Karpas-422 (cell line): ENCODE data around the gene DCAKD. TPM values are rescaled to one million over a fixed set of nuclear protein-coding genes. Genes with fewer than 3 reads are reported as not detected.
"Not testable (repeated sequence)": the region's sequence is repeated elsewhere in the genome, so short reads cannot be mapped to it uniquely, and the experiment has no call there.

ENCODE experiments used
- DNase-seq: peaks from one replicate; pipeline ENCODE4 v3.0.0-alpha.2; 2015
- H2AFZ ChIP-seq: fragments of 200-600 bp; sonication (generic); 2 replicates; pipeline ENCODE4 v1.6.1; 2014; ENCODE audit warnings: antibody characterized with exemption, low read length, mixed read lengths
- H3K27ac ChIP-seq: fragments of 200-600 bp; sonication (generic); 2 replicates; pipeline ENCODE4 v1.5.1; 2014; ENCODE audit warnings: mild to moderate bottlenecking, low read length, moderate library complexity
- H3K27me3 ChIP-seq: fragments of 200-600 bp; sonication (generic); 2 replicates; pipeline ENCODE4 v1.6.1; 2014; ENCODE audit warnings: low read length, mixed read lengths
- H3K36me3 ChIP-seq: fragments of 200-600 bp; sonication (generic); 2 replicates; pipeline ENCODE4 v1.6.1; 2014; ENCODE audit warnings: low read length, mixed read lengths; ENCODE audit not compliant: insufficient read depth
- H3K4me1 ChIP-seq: fragments of 200-600 bp; sonication (generic); 2 replicates; pipeline ENCODE4 v1.6.1; 2014; ENCODE audit warnings: mild to moderate bottlenecking, low read length, mixed read lengths
- H3K4me2 ChIP-seq: fragments of 200-600 bp; sonication (generic); 2 replicates; pipeline ENCODE4 v1.6.1; 2014; ENCODE audit warnings: low read length, low read depth, mild to moderate bottlenecking; ENCODE audit not compliant: poor library complexity, severe bottlenecking
- H3K4me3 ChIP-seq: fragments of 200-600 bp; sonication (generic); 2 replicates; pipeline ENCODE4 v1.5.1; 2014; ENCODE audit warnings: mild to moderate bottlenecking, antibody characterized with exemption, low read length, mixed read lengths
- H3K79me2 ChIP-seq: fragments of 200-600 bp; sonication (generic); 2 replicates; pipeline ENCODE4 v1.6.1; 2014; ENCODE audit warnings: mild to moderate bottlenecking, low read length, mixed read lengths
- H3K9ac ChIP-seq: fragments of 200-600 bp; sonication (generic); 2 replicates; pipeline ENCODE4 v1.6.0; 2014; ENCODE audit warnings: low read length
- H3K9me2 ChIP-seq: fragments of 200-600 bp; sonication (generic), shearing (Covaris generic); replicated peaks from 2 replicates; pipeline ENCODE4 v1.6.0; 2014; ENCODE audit warnings: mild to moderate bottlenecking, low read length, moderate library complexity; ENCODE audit not compliant: insufficient read depth
- H3K9me3 ChIP-seq: fragments of 300-700, 200-600 bp; sonication (generic); 2 replicates; pipeline ENCODE4 v1.6.1; 2014; ENCODE audit warnings: low read length, mixed read lengths
- H4K20me1 ChIP-seq: fragments of 200-600 bp; sonication (generic); 2 replicates; pipeline ENCODE4 v1.6.1; 2014; ENCODE audit warnings: mild to moderate bottlenecking, antibody characterized with exemption, low read length, low read depth; ENCODE audit not compliant: insufficient read depth
- total RNA-seq: library from RNA; depleted of rRNA; stranded (reverse); fragments of >200 nt; shearing (Covaris generic); gene quantifications from 2 replicates; pipeline ENCODE4 v1.2.3, GENCODE V29; 2014; ENCODE audit warnings: low replicate concordance

DCAKD gene
- total RNA-seq, 1 experiment from 2014 or later: 29.4 TPM

DNA sequence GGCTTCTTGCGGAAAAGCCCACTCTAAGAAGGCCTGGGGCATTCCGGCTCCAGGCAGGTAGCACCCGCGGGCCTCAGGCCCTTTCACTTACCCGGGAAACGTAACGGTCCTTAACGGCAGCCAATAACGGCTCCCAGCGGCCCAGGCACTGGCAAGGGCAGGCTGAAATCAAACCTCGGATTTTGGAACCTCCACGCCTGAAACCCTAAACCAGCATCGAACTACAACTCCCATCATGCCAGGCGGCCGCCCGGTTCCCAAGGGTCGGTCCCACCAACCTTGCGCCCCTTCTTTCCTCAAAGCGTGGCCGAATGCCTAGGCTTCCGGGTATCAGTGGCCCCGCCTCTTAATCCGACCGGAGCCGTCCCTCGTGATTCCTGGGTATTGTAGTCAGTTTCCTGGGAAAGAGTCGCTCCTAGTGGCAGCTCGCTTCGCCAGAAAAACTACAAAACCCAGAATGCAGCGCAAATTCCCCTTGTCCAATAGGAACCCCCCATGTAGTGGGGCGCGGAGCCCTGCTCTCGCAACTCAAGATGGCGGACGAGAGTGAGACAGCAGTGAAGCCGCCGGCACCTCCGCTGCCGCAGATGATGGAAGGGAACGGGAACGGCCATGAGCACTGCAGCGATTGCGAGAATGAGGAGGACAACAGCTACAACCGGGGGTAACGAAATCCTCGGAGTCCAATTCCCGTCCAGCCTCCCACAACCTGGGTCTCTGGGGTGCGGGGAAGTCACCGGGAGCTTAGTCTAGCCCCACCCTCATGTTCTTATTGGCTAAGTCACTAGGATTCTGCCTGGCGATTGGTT is 9.6 kb upstream of the DCAKD start, which contains the start of gene NMT1:
Gene NMT1, plus strand, starts transcription at position 521 of the 809 bp plus-strand sequence. Its CDS starts 13 bp downstream, at position 534.
- Histone ChIP-seq H3K79me2 (peaks cover 70% of the 10 kb centered on the region), H3K4me2 (peak within 1 kb of the TSS; percentile 92), H3K4me3 (peak within 1 kb of the TSS; percentile 93), H2AFZ (peak within 1 kb of the TSS; percentile 88), H3K9ac (peak within 1 kb of the TSS; percentile 92), H3K36me3 (no peaks in the 10 kb centered on the region), H3K27me3 (no peaks in the 10 kb centered on the region), H3K4me1 (peaks cover 26% of the 10 kb centered on the region), H3K9me3 (no peaks in the 10 kb centered on the region), H4K20me1 (no peaks in the 10 kb centered on the region), H3K27ac (peak within 1 kb of the TSS; percentile 75), H3K9me2 (no peaks in the 10 kb centered on the region)
- peak; percentile 100 for DNase-seq

DNA sequence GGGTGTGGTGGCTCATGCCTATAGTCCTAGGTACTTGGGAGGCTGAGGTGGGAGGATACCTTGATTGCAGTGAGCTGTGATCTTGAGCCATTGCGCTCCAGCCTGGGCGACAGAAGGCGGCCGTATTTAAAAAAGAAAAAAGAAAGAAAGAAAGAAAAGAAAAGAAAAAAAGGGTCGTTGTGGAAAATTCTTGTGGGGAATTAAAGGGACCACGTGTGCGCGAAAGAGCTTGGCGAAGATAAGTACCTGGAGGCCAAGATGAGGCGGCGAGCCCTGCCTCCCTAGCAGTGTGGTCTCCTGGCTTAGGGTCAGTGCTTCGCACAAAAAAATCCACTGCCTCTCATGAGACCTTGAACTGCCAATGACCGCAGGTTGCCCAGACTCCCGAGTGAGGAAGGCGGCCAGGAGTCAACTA is 9.0 kb upstream of the DCAKD start:
- Histone ChIP-seq H3K4me1 (peaks cover 26% of the 10 kb centered on the region), H3K9me3 (no peaks in the 10 kb centered on the region), H3K9ac (peak overlapping the region; percentile 92), H4K20me1 (no peaks in the 10 kb centered on the region), H2AFZ (peak overlapping the region; percentile 88), H3K9me2 (no peaks in the 10 kb centered on the region), H3K4me2 (peak overlapping the region; percentile 75), H3K27ac (peak overlapping the region; percentile 60; the same call in 1 of the 2 replicates), H3K4me3 (peak overlapping the region; percentile 93), H3K79me2 (peaks cover 64% of the 10 kb centered on the region), H3K36me3 (no peaks in the 10 kb centered on the region), H3K27me3 (no peaks in the 10 kb centered on the region)
- peak; percentile 61 for DNase-seq

DNA sequence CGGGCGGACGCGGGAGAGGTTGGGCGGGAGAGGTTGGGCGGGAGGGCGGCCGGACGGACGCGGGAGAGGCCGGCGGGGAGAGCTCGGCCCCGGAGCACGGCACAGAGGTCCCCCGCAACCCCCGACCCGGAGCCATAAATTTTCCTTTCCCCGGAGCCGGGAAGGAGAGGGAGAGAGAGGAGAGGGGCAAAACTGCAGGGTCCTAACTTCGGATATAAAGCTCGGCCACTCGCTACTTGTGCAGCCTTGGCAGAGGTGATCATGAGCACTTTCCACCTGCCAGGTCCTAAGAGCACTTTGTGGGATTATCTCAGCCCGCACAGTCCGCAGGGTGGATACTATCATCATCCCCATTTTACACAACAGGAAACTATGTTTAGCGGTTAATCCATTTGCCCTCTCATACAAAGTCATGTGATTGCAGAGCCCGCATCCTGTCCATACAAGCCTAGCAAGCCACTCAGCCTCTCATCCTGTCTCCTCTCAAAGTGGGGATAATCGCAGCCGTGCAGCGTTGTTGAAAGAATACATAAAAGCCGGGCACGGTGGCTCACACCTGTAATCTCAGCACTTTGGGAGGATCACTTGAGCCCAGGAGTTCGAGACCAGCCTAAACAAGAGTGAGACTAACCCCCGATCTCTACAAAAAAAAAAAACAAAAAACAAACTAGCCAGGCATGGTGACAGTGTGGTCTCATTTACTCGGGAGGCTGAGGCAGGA is 780 bp upstream of the DCAKD start:
- peak; percentile 58 for DNase-seq
- no peak overlapping the region for H2AFZ ChIP-seq
- peak overlapping the region; percentile 81 for H3K9ac ChIP-seq

DNA sequence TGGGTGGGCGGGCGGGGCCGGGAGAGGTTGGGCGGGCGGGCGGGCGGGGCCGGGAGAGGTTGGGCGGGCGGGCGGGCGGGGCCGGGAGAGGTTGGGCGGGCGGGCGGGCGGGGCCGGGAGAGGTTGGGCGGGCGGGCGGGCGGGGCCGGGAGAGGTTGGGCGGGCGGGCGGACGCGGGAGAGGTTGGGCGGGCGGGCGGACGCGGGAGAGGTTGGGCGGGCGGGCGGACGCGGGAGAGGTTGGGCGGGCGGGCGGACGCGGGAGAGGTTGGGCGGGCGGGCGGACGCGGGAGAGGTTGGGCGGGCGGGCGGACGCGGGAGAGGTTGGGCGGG is 254 bp upstream of the DCAKD start:
- H3K27ac ChIP-seq, H3K36me3 ChIP-seq, DNase-seq, H3K9me3 ChIP-seq, H3K27me3 ChIP-seq, H4K20me1 ChIP-seq, H3K9me2 ChIP-seq, H3K4me2 ChIP-seq, H2AFZ ChIP-seq: not testable (repeated sequence)
- Histone ChIP-seq H3K9ac (peak overlapping the region; percentile 81; the same call in 1 of the 2 replicates), H3K79me2 (peaks cover 26% of the 10 kb centered on the region), H3K4me1 (peaks cover 16% of the 10 kb centered on the region), H3K4me3 (peak overlapping the region; percentile 77; the same call in 1 of the 2 replicates)

More for the DNA sequence above, 780 bp upstream of the DCAKD start:
- H3K27ac ChIP-seq: peak overlapping the region; percentile 58
- H3K36me3 ChIP-seq: no peaks in the 10 kb centered on the region
- H3K4me1 ChIP-seq: peaks cover 16% of the 10 kb centered on the region
- no peaks in the 10 kb centered on the region for H4K20me1 ChIP-seq
- peak overlapping the region; percentile 77 for H3K4me3 ChIP-seq
- no peaks in the 10 kb centered on the region for H3K9me3 ChIP-seq
- peaks cover 26% of the 10 kb centered on the region for H3K79me2 ChIP-seq
- H3K27me3 ChIP-seq: no peaks in the 10 kb centered on the region
- no peaks in the 10 kb centered on the region for H3K9me2 ChIP-seq
- peak overlapping the region; percentile 67 for H3K4me2 ChIP-seq

DNA sequence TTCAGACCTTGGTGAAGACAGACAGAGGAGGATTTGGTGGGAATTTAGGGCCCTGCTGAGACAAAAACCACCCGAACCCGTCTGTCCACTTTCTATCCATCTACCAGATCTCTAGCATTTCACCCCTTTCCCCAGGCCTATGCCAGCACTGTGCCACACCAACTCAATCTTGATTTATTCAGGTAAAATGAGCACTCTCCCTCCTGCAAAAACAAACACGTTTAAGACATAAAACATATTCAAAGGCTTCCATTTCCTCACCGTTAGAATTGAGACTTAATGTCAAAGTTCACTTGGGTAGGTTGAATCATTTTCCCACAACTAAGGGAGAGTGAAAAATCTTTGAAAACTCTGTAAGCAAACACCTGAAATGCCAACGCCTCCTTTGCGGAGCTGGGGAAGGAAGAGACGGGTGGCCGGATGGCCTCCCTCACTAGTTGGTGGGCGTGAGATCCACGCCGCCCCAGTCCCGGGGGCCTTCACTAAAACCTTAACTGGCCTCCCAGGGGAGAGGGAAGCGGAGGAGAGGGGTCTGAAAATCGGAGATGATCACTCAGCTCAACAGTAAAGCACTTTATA is 862 bp downstream of the DCAKD start:
- Histone ChIP-seq H4K20me1 (0 out of 2 replicates have a peak, but pooled peaks cover 3% of the 10 kb centered on the region), H3K79me2 (peaks cover 24% of the 10 kb centered on the region), H3K4me1 (peaks cover 16% of the 10 kb centered on the region), H3K9me3 (no peaks in the 10 kb centered on the region), H3K4me2 (peak overlapping the region; percentile 100), H3K27me3 (no peaks in the 10 kb centered on the region), H2AFZ (peak overlapping the region; percentile 67; the same call in 1 of the 2 replicates), H3K27ac (peak overlapping the region; percentile 58), H3K9ac (peak overlapping the region; percentile 92), H3K36me3 (no peaks in the 10 kb centered on the region), H3K9me2 (no peaks in the 10 kb centered on the region), H3K4me3 (peak overlapping the region; percentile 90)
- DNase-seq: peak; percentile 74

DNA sequence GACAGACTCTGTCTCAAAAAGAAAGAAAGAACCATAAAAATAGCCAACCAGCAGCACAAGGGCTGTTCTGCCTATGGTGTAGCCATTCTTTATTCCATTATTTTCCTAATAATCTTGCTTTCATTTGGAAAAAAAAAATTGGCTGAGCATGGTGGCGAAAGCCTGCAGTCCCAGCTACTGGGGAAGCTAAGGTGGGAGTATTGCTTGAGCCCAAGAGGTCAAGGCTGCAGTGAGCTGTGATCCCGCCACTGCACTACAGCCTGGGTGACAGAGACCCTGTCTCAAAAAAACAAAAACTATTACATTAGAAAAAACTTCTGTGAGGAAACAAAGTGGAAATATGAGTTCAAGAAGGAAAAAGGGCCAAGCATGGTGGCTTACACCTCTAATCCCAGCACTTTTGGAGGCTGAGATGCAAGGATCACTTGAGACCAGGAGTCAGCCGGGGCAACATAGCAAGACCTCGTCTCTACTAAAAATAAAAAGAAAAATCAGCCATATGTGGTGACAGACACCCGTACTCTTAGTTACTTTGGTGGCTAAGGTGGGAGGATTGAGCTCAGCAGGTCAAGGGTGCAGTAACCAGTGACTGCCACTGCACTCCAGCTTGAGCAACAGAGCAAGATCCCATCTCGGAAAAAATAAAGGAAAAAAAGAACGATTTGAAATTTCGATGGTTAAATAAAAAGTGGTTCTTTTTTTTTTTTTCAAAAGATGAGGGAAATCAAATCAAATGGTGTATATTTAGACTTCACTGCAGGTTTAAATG is 2.5 kb downstream of the DCAKD start:
- Histone ChIP-seq H3K9me3 (no peaks in the 10 kb centered on the region), H3K4me2 (no peak overlapping the region), H3K27me3 (no peaks in the 10 kb centered on the region), H3K4me1 (peaks cover 16% of the 10 kb centered on the region), H4K20me1 (peaks cover 12% of the 10 kb centered on the region; the same call in 1 of the 2 replicates), H2AFZ (no peak overlapping the region), H3K4me3 (no peak overlapping the region), H3K79me2 (peaks cover 24% of the 10 kb centered on the region), H3K9ac (no peak overlapping the region), H3K27ac (no peak overlapping the region), H3K9me2 (no peaks in the 10 kb centered on the region), H3K36me3 (no peaks in the 10 kb centered on the region)
- DNase-seq: no peak

DNA sequence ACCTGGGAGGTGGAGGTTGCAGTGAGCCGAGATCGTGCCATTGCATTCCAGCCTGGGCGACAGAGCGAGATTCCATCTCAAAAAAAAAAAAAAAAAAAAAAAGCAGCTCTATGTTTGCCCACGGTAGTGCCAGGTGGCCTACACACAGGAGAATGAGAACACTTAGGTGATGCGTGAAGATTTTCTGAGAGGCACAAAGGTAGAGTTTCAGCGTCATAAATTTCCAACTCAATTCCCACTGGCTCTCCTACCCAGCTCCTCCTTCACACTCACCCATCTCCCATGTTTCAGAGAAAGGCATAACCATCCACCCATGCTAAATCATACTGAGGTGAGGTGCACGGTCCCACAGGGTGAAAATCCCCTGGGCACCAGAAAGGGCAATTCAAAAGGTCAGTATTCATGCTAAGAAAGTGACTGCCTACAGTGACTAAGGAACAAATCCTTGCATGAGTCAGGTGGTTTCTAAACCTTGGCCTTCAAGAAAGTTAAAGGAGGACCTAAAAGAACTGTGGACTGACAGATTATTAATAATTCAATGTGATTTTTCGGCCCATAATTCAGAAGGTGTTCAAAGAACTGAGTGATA is 4.8 kb downstream of the DCAKD start:
- H3K4me2 ChIP-seq: no peak overlapping the region
- H4K20me1 ChIP-seq: peaks cover 34% of the 10 kb centered on the region; the same call in 1 of the 2 replicates
- peaks cover 20% of the 10 kb centered on the region for H3K4me1 ChIP-seq
- DNase-seq: no peak
- no peak overlapping the region for H3K4me3 ChIP-seq
- H3K79me2 ChIP-seq: peaks cover 17% of the 10 kb centered on the region
- no peak overlapping the region for H3K27ac ChIP-seq
- no peaks in the 10 kb centered on the region for H3K9me3 ChIP-seq
- H3K27me3 ChIP-seq: no peaks in the 10 kb centered on the region
- H3K36me3 ChIP-seq: no peaks in the 10 kb centered on the region
- H3K9ac ChIP-seq: no peak overlapping the region
- no peaks in the 10 kb centered on the region for H3K9me2 ChIP-seq
- H2AFZ ChIP-seq: no peak overlapping the region
